DMS53 (cell line): ENCODE data around the gene FCHO2.
"Not testable (repeated sequence)": the region's sequence is repeated elsewhere in the genome, so short reads cannot be mapped to it uniquely, and the experiment has no call there.

Source experiments
- DNase-seq: peaks from one replicate; lab custom pipeline; 2025; lab: John Stamatoyannopoulos, UW

The FCHO2 gene

GRCh38 chr5:72955768-72956323 is at the start of gene FCHO2:
FCHO2 (plus strand) TSS chr5:72956041; CDS start chr5:72956097, 56 bp downstream.
- peak; percentile 98 for DNase-seq

GRCh38 chr5:72906806-72907205 is 49.0 kb upstream of the FCHO2 start:
- no peak for DNase-seq

GRCh38 chr5:72908664-72909063 is 47.2 kb upstream of the FCHO2 start:
- DNase-seq = no peak

GRCh38 chr5:72917371-72917776 is 38.5 kb upstream of the FCHO2 start:
- no peak for DNase-seq

GRCh38 chr5:72920690-72921502 is 34.9 kb upstream of the FCHO2 start:
- DNase-seq = peak; percentile 57

- DNase-seq = peak; percentile 24
Observed at GRCh38 chr5:72921886-72922285, 34.0 kb upstream of the FCHO2 start.

GRCh38 chr5:72922422-72922821 is 33.4 kb upstream of the FCHO2 start:
- no peak for DNase-seq

GRCh38 chr5:72925336-72926010 is 30.4 kb upstream of the FCHO2 start:
- no peak for DNase-seq

- not testable (repeated sequence) for DNase-seq
Observed at GRCh38 chr5:72932686-72933085, 23.2 kb upstream of the FCHO2 start.

GRCh38 chr5:72934953-72935725 is 20.7 kb upstream of the FCHO2 start:
- DNase-seq = not testable (repeated sequence)

- DNase-seq = no peak
Observed at GRCh38 chr5:72936893-72937292, 18.9 kb upstream of the FCHO2 start.

GRCh38 chr5:72937517-72938061 is 18.3 kb upstream of the FCHO2 start:
- DNase-seq = no peak

- no peak for DNase-seq
Observed at GRCh38 chr5:72938206-72938605, 17.6 kb upstream of the FCHO2 start.

- DNase-seq = no peak
Observed at GRCh38 chr5:72940082-72940481, 15.8 kb upstream of the FCHO2 start.

- no peak for DNase-seq
Observed at GRCh38 chr5:72943307-72943706, 12.5 kb upstream of the FCHO2 start.

GRCh38 chr5:72947498-72947897 is 8.3 kb upstream of the FCHO2 start:
- DNase-seq = no peak

GRCh38 chr5:72949481-72949880 is 6.4 kb upstream of the FCHO2 start:
- peak; percentile 42 for DNase-seq

- DNase-seq = peak; percentile 37
Observed at GRCh38 chr5:72951671-72952468, 4.0 kb upstream of the FCHO2 start.

- DNase-seq = no peak
Observed at GRCh38 chr5:72954389-72954788, 1.5 kb upstream of the FCHO2 start.

- DNase-seq = peak; percentile 85
Observed at GRCh38 chr5:72955143-72955767, 586 bp upstream of the FCHO2 start.
